ENCODE measurements around the gene KIF1C. TPM values are rescaled to one million over a fixed set of nuclear protein-coding genes. Genes with fewer than 3 reads are reported as not detected.

Gene KIF1C
- total and polyA plus RNA-seq, 4 donors = 10.4 to 62.2 (median 36.8) TPM

- H3K36me3 ChIP-seq (ENCODE audit: control insufficient read depth in 4 of 4, insufficient read depth in 3 of 4, low read depth in 1 of 4, low read length in 3 of 4) = peaks cover 23 to 73% (median 45%) of the 10 kb centered on the region in 4 donors
Observed at GRCh38 chr17:5020502-5021023, 22.8 kb downstream of the KIF1C start.

More at GRCh38 chr17:5020502-5021023, 22.8 kb downstream of the KIF1C start:
- no peak overlapping the region for H3K27ac ChIP-seq (ENCODE audit: low read depth in 1 of 2, low read length in 2 of 2)
- no peak overlapping the region for H3K4me3 ChIP-seq (ENCODE audit: low read depth in 1 of 3, low read length in 3 of 3)
- H3K4me1 ChIP-seq (ENCODE audit: control insufficient read depth in 4 of 4, insufficient read depth in 4 of 4, low read length in 3 of 4) = no peaks in the 10 kb centered on the region
- H3K9ac ChIP-seq (ENCODE audit: low read depth in 1 of 2, low read length in 2 of 2) = no peak overlapping the region
- no peaks in the 10 kb centered on the region for H3K9me3 ChIP-seq (ENCODE audit: control insufficient read depth in 4 of 4, low read length in 3 of 4)
- no peak for DNase-seq (ENCODE audit: low spot score)
- WGBS = 89% methylated on average over 20 of the region's 20 CpGs
- no peaks in the 10 kb centered on the region for H3K27me3 ChIP-seq (ENCODE audit: control insufficient read depth in 4 of 4, insufficient read depth in 4 of 4, low read length in 3 of 4)
- TF ChIP-seq, protein P1, sequence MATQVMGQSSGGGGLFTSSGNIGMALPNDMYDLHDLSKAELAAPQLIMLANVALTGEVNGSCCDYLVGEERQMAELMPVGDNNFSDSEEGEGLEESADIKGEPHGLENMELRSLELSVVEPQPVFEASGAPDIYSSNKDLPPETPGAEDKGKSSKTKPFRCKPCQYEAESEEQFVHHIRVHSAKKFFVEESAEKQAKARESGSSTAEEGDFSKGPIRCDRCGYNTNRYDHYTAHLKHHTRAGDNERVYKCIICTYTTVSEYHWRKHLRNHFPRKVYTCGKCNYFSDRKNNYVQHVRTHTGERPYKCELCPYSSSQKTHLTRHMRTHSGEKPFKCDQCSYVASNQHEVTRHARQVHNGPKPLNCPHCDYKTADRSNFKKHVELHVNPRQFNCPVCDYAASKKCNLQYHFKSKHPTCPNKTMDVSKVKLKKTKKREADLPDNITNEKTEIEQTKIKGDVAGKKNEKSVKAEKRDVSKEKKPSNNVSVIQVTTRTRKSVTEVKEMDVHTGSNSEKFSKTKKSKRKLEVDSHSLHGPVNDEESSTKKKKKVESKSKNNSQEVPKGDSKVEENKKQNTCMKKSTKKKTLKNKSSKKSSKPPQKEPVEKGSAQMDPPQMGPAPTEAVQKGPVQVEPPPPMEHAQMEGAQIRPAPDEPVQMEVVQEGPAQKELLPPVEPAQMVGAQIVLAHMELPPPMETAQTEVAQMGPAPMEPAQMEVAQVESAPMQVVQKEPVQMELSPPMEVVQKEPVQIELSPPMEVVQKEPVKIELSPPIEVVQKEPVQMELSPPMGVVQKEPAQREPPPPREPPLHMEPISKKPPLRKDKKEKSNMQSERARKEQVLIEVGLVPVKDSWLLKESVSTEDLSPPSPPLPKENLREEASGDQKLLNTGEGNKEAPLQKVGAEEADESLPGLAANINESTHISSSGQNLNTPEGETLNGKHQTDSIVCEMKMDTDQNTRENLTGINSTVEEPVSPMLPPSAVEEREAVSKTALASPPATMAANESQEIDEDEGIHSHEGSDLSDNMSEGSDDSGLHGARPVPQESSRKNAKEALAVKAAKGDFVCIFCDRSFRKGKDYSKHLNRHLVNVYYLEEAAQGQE (IDR thresholded peaks at IDR 0.05) = no peak
- TF ChIP-seq MAX (IDR thresholded peaks at IDR 0.05) (no peak), EGR1 (IDR thresholded peaks at IDR 0.05; ENCODE audit: low read depth in 2 of 2) (no peak), HNF4A (conservative IDR thresholded peaks at IDR 0.05) (no peak), TAF1 (conservative IDR thresholded peaks at IDR 0.05) (no peak), NR2F2 (IDR thresholded peaks at IDR 0.05) (no peak), RXRA (IDR thresholded peaks at IDR 0.05) (no peak), SP1 (IDR thresholded peaks at IDR 0.05) (no peak), RAD21 (IDR thresholded peaks at IDR 0.05) (no peak), JUND (IDR thresholded peaks at IDR 0.05) (no peak), ATF3 (IDR thresholded peaks at IDR 0.05) (no peak), HNF4G (IDR thresholded peaks at IDR 0.05) (no peak), FOXA2 (IDR thresholded peaks at IDR 0.05) (no peak), FOXA1 (IDR thresholded peaks at IDR 0.05) (no peak), YY1 (IDR thresholded peaks at IDR 0.05) (no peak), GABPA (IDR thresholded peaks at IDR 0.05 in 1 of 2, conservative IDR thresholded peaks at IDR 0.05 in 1 of 2) (no peak)
- TF ChIP-seq, protein P2, sequence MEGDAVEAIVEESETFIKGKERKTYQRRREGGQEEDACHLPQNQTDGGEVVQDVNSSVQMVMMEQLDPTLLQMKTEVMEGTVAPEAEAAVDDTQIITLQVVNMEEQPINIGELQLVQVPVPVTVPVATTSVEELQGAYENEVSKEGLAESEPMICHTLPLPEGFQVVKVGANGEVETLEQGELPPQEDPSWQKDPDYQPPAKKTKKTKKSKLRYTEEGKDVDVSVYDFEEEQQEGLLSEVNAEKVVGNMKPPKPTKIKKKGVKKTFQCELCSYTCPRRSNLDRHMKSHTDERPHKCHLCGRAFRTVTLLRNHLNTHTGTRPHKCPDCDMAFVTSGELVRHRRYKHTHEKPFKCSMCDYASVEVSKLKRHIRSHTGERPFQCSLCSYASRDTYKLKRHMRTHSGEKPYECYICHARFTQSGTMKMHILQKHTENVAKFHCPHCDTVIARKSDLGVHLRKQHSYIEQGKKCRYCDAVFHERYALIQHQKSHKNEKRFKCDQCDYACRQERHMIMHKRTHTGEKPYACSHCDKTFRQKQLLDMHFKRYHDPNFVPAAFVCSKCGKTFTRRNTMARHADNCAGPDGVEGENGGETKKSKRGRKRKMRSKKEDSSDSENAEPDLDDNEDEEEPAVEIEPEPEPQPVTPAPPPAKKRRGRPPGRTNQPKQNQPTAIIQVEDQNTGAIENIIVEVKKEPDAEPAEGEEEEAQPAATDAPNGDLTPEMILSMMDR (IDR thresholded peaks at IDR 0.05; ENCODE audit: low read depth, low read length, missing input control) = no peak
- TF ChIP-seq, protein P3, sequence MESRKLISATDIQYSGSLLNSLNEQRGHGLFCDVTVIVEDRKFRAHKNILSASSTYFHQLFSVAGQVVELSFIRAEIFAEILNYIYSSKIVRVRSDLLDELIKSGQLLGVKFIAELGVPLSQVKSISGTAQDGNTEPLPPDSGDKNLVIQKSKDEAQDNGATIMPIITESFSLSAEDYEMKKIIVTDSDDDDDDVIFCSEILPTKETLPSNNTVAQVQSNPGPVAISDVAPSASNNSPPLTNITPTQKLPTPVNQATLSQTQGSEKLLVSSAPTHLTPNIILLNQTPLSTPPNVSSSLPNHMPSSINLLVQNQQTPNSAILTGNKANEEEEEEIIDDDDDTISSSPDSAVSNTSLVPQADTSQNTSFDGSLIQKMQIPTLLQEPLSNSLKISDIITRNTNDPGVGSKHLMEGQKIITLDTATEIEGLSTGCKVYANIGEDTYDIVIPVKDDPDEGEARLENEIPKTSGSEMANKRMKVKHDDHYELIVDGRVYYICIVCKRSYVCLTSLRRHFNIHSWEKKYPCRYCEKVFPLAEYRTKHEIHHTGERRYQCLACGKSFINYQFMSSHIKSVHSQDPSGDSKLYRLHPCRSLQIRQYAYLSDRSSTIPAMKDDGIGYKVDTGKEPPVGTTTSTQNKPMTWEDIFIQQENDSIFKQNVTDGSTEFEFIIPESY (IDR thresholded peaks at IDR 0.05) = no peak
